Measurements from ENCODE around the gene SAMD5. TPM values are rescaled to one million over a fixed set of nuclear protein-coding genes. Genes with fewer than 3 reads are reported as not detected.

Gene SAMD5
- total RNA-seq, 1 experiment from 2014 or later, result 2.6 TPM

- no peak for TF ChIP-seq CTCF (IDR thresholded peaks at IDR 0.05; ENCODE audit: unreplicated experiment)
- Mint-ChIP-seq H3K4me3 (ENCODE audit: unreplicated experiment) (no peak overlapping the region), H3K4me1 (ENCODE audit: insufficient read depth, unreplicated experiment) (no peaks in the 10 kb centered on the region), H3K36me3 (ENCODE audit: insufficient read depth, unreplicated experiment) (no peaks in the 10 kb centered on the region), H3K9me3 (ENCODE audit: unreplicated experiment) (no peaks in the 10 kb centered on the region), H3K27ac (ENCODE audit: low read depth, unreplicated experiment) (no peak overlapping the region), H3K27me3 (ENCODE audit: insufficient read depth, unreplicated experiment) (no peaks in the 10 kb centered on the region)
- DNase-seq (ENCODE audit: unreplicated experiment), result no peak
- BruUV-seq (replicated peaks), result no TSS peak
- ChIA-PET CTCF (interaction anchor here (0.6 kb wide), 1 partner anchor 421 kb away, joined by 4 read pairs; no protein-coding TSS in a partner anchor), POLR2A (interaction anchor here (0.6 to 0.7 kb wide), 2 partner anchors 38 to 105 kb away, joined by 3 read pairs; no protein-coding TSS in a partner anchor)
- intact Hi-C loops (cut with micrococcal nuclease), result no loop called here
Measured at GRCh38 chr6:147603392-147604081, 95.0 kb downstream of the SAMD5 start.

GRCh38 chr6:147604373-147604772, 95.9 kb downstream of the SAMD5 start:
- H3K4me1 Mint-ChIP-seq (ENCODE audit: insufficient read depth, unreplicated experiment), result no peaks in the 10 kb centered on the region
- intact Hi-C loops (cut with micrococcal nuclease), result no loop called here
- H3K27ac Mint-ChIP-seq (ENCODE audit: low read depth, unreplicated experiment), result no peak overlapping the region
- POLR2A ChIA-PET, result no interaction called here
- no peaks in the 10 kb centered on the region for H3K36me3 Mint-ChIP-seq (ENCODE audit: insufficient read depth, unreplicated experiment)
- TF ChIP-seq CTCF (IDR thresholded peaks at IDR 0.05; ENCODE audit: unreplicated experiment), result no peak
- no peaks in the 10 kb centered on the region for H3K27me3 Mint-ChIP-seq (ENCODE audit: insufficient read depth, unreplicated experiment)
- no TSS peak for BruUV-seq (replicated peaks)
- H3K9me3 Mint-ChIP-seq (ENCODE audit: unreplicated experiment), result no peaks in the 10 kb centered on the region
- CTCF ChIA-PET, result interaction anchor here (1.0 kb wide), 1 partner anchor 97 kb away, joined by 3 read pairs; no protein-coding TSS in a partner anchor
- peak; percentile 70 for DNase-seq (ENCODE audit: unreplicated experiment)
- H3K4me3 Mint-ChIP-seq (ENCODE audit: unreplicated experiment), result no peak overlapping the region

- Mint-ChIP-seq H3K9me3 (ENCODE audit: unreplicated experiment) (no peaks in the 10 kb centered on the region), H3K4me1 (ENCODE audit: insufficient read depth, unreplicated experiment) (no peaks in the 10 kb centered on the region), H3K27ac (ENCODE audit: low read depth, unreplicated experiment) (no peak overlapping the region), H3K4me3 (ENCODE audit: unreplicated experiment) (no peak overlapping the region), H3K27me3 (ENCODE audit: insufficient read depth, unreplicated experiment) (no peaks in the 10 kb centered on the region), H3K36me3 (ENCODE audit: insufficient read depth, unreplicated experiment) (no peaks in the 10 kb centered on the region)
- POLR2A ChIA-PET, result no interaction called here
- CTCF ChIA-PET, result no interaction called here
- no peak for DNase-seq (ENCODE audit: unreplicated experiment)
- intact Hi-C loops (cut with micrococcal nuclease), result no loop called here
- no peak for TF ChIP-seq CTCF (IDR thresholded peaks at IDR 0.05; ENCODE audit: unreplicated experiment)
- BruUV-seq (replicated peaks), result no TSS peak
Measured at GRCh38 chr6:147611992-147612391, 103.5 kb downstream of the SAMD5 start.

GRCh38 chr6:147614501-147614900, 106.0 kb downstream of the SAMD5 start:
- no peaks in the 10 kb centered on the region for H3K36me3 Mint-ChIP-seq (ENCODE audit: insufficient read depth, unreplicated experiment)
- no peaks in the 10 kb centered on the region for H3K9me3 Mint-ChIP-seq (ENCODE audit: unreplicated experiment)
- ChIA-PET CTCF (interaction anchor here (1.2 kb wide), 1 partner anchor 285 kb away, joined by 3 read pairs; no protein-coding TSS in a partner anchor), POLR2A (no interaction called here)
- no peak for DNase-seq (ENCODE audit: unreplicated experiment)
- no TSS peak for BruUV-seq (replicated peaks)
- intact Hi-C loops (cut with micrococcal nuclease), result no loop called here
- no peak overlapping the region for H3K4me3 Mint-ChIP-seq (ENCODE audit: unreplicated experiment)
- TF ChIP-seq CTCF (IDR thresholded peaks at IDR 0.05; ENCODE audit: unreplicated experiment), result no peak
- no peak overlapping the region for H3K27ac Mint-ChIP-seq (ENCODE audit: low read depth, unreplicated experiment)
- H3K27me3 Mint-ChIP-seq (ENCODE audit: insufficient read depth, unreplicated experiment), result no peaks in the 10 kb centered on the region
- peaks cover 16% of the 10 kb centered on the region for H3K4me1 Mint-ChIP-seq (ENCODE audit: insufficient read depth, unreplicated experiment)
